Activated CD4-positive, alpha-beta memory T cell treated with anti-CD3 and anti-CD28 coated beads for 36 hours (primary cell): Measurements from ENCODE around the gene SH3RF3. TPM values are rescaled to one million over a fixed set of nuclear protein-coding genes. Genes with fewer than 3 reads are reported as not detected.
A peak's percentile ranks its signal among the peaks of the same experiment; 100 is the strongest.

Experiments used
- CTCF ChIA-PET: fragments of 350-600 bp; sonication (Branson Sonifier 250); formaldehyde crosslinking; loops from one replicate; lab custom pipeline; 2021; ENCODE audit warnings: antibody characterized with exemption, inconsistent platforms; lab: Charles Lee
- POLR2A ChIA-PET: fragments of 350-600 bp; sonication (Branson Sonifier 250); formaldehyde crosslinking; loops from one replicate; lab custom pipeline; 2021; ENCODE audit warnings: antibody characterized with exemption; lab: Charles Lee
- DNase-seq: peaks from one replicate; pipeline ENCODE4 v3.0.0-alpha.2; 2020
- H3K27ac Mint-ChIP-seq: one replicate; pipeline ENCODE4 v1.8.0; 2021; ENCODE audit warnings: mixed read lengths
- H3K27me3 Mint-ChIP-seq: one replicate; pipeline ENCODE4 v1.8.0; 2021; ENCODE audit warnings: mixed read lengths
- H3K36me3 Mint-ChIP-seq: one replicate; pipeline ENCODE4 v1.8.0; 2021; ENCODE audit warnings: mixed read lengths
- H3K4me1 Mint-ChIP-seq: one replicate; pipeline ENCODE4 v1.8.0; 2021; ENCODE audit warnings: low read depth, mixed read lengths
- H3K4me3 Mint-ChIP-seq: one replicate; pipeline ENCODE4 v1.8.0; 2021; ENCODE audit warnings: mild to moderate bottlenecking, mixed read lengths
- H3K9me3 Mint-ChIP-seq: one replicate; pipeline ENCODE4 v1.8.0; 2021; ENCODE audit warnings: mixed read lengths
- intact Hi-C: fragments of 100-400 bp; cut with micrococcal nuclease; formaldehyde crosslinking; loops from one replicate; pipeline ENCODE4 v1.15.1; 2023
- total RNA-seq, 2 experiments: library from RNA; stranded (reverse); gene quantifications; one replicate each; pipeline ENCODE4 v1.2.3, GENCODE V29; 2021

Gene SH3RF3
- total RNA-seq, 2 experiments from 2014 or later, result 0.33 to 0.34 TPM

DNA sequence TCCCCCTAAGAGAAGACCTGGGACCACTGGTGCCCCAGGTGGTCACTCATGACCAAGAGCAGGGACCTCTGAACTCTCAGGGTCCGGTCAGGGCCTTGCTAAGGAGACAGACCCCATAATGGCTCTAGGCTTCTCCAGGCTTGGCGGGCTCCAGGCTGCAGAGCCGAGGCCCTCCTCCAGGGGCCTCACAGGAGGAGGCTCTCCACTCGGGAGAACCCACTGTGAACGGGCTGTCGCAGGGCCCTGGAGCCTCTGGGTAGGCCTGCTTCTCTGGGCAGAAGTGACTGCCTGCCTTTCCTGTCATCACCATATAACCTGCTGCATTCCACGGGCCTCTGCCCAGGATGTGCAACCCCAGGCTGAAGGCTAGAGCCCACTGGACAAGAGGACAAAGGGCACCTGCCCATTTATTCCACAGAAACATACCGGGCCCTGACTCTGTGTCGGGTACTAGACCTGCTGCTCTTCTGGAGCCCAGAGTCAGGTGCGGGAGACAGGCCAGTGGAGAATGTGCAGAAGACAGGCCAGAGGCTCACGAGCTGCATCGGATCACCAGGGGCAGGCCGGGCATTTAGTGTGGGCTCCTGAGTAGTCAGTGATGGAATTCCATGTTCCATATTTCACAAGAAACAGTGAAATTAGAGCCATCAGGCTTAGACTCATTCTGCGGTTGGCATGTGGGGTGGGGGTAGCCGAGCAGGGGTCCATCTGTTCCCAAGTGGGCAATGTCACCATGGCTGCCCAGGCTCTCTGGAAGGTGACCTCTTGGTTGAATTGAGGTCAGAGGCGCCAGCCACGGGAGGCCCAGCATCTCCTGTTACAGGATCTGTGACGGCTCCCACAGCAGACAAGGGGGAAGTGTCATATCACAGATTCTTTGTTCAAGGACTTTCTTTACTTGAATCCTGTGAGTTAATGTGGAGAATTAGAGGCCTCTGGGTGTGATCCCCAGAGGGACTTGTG, 220.8 kb downstream of the SH3RF3 start:
- Mint-ChIP-seq H3K9me3 (no peaks in the 10 kb centered on the region), H3K4me1 (peaks cover 29% of the 10 kb centered on the region), H3K36me3 (no peaks in the 10 kb centered on the region), H3K27me3 (no peaks in the 10 kb centered on the region), H3K4me3 (no peak overlapping the region), H3K27ac (no peak overlapping the region)
- ChIA-PET CTCF (no interaction called here), POLR2A (no interaction called here)
- intact Hi-C loops, result loop anchor here (2.0 to 5.0 kb wide), 4 partner anchors 17 to 222 kb away; partner anchors contain the start of gene SH3RF3
- no peak for DNase-seq

DNA sequence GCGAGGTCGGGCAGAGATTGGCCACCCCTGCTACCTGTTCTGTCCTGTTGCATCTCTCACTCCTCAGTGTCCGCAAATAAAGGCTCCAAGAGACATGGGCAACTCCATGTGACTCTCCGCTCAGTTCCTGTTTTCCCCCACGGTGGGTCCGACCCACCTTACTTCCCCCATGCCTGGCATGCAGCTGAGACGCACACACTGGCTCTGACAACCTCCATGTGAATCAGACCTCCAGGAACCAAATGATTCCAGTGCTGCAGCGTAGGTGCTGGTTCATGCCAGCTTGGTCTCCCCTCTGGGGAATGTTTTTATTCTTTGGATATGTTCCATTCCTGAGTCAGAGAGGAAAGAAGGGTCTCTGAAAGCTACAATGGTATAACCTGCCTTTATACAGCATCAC, 221.5 kb downstream of the SH3RF3 start:
- H3K27ac Mint-ChIP-seq, result no peak overlapping the region
- peaks cover 29% of the 10 kb centered on the region for H3K4me1 Mint-ChIP-seq
- no peaks in the 10 kb centered on the region for H3K9me3 Mint-ChIP-seq
- DNase-seq, result no peak
- no peaks in the 10 kb centered on the region for H3K27me3 Mint-ChIP-seq
- POLR2A ChIA-PET, result no interaction called here
- intact Hi-C loops, result no loop called here
- CTCF ChIA-PET, result no interaction called here
- H3K4me3 Mint-ChIP-seq, result no peak overlapping the region
- no peaks in the 10 kb centered on the region for H3K36me3 Mint-ChIP-seq

DNA sequence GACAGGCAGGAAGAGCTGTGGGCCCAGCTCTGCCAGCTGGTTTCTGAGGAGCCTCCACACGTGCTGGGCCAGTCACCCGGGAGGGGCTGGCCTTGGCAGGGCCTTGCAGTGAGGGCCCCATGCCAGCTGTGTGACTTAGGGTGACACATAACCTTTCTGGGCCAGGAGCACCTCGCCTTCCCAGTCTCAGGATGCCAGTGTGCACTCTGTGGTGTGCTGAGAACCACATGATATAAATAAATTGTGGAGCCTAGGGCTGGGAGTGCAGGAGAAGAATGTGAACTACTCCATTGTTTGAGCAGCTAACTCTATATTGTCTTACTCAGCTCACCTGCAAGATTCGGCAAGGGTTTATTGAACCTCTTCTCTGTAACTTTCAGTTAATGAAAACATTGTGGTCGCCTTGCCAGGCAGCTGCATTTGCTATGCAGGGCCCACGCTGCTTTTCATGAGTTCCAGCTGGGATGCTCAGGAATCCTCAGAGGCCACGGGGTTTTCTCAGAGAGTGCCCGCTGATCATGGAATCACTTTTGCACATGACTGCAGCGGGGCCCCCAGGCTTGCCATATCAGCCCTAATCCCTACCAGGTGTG, 222.3 kb downstream of the SH3RF3 start:
- peak; percentile 24 for DNase-seq
- Mint-ChIP-seq H3K9me3 (no peaks in the 10 kb centered on the region), H3K4me3 (no peak overlapping the region), H3K27ac (no peak overlapping the region), H3K27me3 (no peaks in the 10 kb centered on the region), H3K4me1 (peaks cover 29% of the 10 kb centered on the region), H3K36me3 (no peaks in the 10 kb centered on the region)
- intact Hi-C loops, result no loop called here
- CTCF ChIA-PET, result interaction anchor here (1.2 kb wide), 1 partner anchor 34 kb away, joined by 3 read pairs; no protein-coding TSS in a partner anchor
- POLR2A ChIA-PET, result no interaction called here

DNA sequence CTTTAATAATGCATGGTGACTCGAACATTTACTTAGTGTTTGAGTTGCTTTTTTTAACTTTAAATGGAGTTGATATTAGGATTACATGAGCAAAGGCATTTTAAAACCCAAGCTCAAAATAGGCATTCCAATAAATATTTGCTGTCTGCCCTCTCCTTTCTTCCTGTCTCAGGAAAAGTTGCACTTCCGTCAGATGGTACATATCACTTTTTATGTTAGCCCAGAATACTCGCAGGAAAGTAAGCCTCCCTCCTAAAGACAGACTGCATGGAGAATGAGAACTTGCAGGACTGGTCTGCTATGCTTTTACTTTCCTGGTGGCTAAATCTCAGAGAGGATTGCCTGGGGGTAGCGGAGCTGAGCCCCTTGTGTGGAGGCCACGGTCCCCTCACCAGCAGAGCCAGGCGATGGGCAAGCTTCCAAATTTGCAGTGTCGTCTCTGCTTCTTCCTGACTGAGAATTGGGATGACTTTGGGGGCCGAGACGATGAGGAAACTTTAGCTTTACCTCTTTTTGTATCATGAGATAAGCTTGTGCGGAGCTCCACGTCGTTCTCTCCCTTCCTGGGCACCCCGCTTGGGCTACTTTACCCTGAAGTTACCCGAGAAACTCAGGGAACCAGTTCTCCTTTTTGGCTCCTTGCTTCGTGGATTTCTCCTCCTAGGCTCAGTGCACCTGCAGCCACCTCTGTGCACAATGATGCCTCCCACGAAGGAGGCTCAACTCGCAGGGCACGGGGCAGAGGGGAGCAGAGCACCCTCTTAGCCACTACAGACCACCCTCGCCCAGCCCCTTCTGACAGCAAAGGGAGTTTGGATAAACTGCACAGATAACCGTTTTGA, 223.3 kb downstream of the SH3RF3 start:
- H3K27me3 Mint-ChIP-seq, result no peaks in the 10 kb centered on the region
- intact Hi-C loops, result no loop called here
- no peak for DNase-seq
- no peaks in the 10 kb centered on the region for H3K36me3 Mint-ChIP-seq
- no peaks in the 10 kb centered on the region for H3K9me3 Mint-ChIP-seq
- H3K4me1 Mint-ChIP-seq, result peaks cover 29% of the 10 kb centered on the region
- H3K4me3 Mint-ChIP-seq, result no peak overlapping the region
- H3K27ac Mint-ChIP-seq, result no peak overlapping the region
- ChIA-PET CTCF (interaction anchor here (1.2 kb wide), 1 partner anchor 33 kb away, joined by 3 read pairs; no protein-coding TSS in a partner anchor), POLR2A (no interaction called here)

DNA sequence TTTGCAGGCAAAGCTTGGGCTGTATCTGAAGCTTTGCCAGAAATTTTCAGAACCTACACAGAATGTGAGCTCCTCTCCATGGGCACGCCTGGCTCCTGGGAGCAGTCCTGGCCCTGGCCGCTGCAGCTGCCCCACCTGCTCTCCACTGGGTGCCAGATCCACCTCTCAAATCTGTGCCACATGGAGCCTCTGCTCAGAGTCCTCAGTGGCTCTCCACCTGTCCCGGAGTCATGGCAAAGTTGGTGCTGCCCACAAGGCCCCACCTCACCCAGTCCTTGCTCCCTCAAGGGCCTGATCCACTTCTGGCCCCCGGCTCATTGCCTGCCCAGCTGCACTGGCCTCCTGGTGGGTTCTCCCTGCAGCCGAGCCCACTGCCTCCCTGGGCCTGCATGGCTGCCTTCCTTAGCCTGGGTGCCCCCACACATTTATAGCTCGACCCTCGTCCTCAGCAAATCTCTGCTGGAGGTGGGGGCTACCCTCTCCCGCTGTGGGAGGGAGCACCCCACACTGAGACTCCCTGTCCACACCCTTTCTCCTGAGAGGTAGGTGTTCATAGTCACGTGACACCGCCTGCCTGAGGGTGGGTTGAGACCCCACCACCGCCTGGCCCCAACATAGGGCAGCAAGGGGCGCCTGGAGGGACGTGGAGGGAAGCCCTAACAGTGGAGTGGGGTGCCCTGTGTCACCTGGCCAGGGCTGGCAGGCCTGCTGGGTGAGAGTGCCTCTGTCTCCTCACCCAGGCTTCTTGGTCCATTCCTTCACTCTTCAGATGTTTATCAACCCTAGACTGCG, 224.1 kb downstream of the SH3RF3 start:
- Mint-ChIP-seq H3K4me3 (no peak overlapping the region), H3K9me3 (peaks cover 3% of the 10 kb centered on the region), H3K36me3 (no peaks in the 10 kb centered on the region), H3K27me3 (no peaks in the 10 kb centered on the region), H3K27ac (no peak overlapping the region), H3K4me1 (peaks cover 27% of the 10 kb centered on the region)
- POLR2A ChIA-PET, result no interaction called here
- CTCF ChIA-PET, result no interaction called here
- no peak for DNase-seq
- intact Hi-C loops, result no loop called here

DNA sequence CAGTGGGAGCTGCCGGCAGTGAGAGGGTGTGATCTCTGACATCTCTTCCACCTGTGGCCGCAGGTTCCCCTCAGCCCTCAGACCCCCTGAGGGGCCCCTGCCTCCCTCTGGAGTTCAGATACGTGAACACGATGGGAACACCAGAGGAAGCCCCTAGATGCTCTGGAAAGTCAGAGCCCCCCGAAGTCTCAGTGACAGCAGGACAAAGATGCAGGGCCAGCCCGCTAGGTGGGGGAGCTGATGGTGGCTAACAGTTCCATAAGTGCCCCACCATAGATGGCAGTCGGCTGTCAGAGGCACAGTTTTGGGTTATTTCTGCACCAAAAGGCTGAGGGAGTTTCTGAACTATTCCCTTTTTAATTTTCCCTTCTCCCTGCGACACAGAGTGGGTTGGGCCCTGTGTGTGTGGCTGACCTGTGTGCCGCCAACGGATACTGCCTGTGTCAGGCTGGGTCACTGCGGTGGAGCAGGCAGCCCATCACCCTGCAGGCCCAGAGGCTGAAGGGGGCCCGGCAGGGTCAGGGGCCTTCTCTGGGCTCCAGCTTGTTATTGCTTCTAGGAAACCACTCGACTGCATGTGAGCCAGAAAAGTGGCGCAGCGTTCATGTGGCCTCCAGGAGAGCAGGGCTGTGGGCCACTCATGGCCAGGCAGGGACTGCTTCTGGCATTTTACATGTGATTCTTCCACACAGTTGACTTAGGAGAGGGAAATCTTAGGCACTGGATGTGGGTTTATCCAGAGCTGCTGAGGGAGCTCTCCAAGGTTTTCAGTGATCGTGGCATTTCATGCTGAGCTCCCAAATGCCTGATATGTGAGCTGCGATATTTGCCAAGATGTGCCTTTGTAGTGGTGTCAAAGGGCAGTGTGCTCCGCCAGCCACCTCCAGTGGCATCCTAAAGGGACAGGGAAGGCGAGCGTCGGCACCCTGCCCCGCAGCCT, 225.1 kb downstream of the SH3RF3 start:
- Mint-ChIP-seq H3K27ac (no peak overlapping the region), H3K27me3 (peaks cover 2% of the 10 kb centered on the region), H3K36me3 (no peaks in the 10 kb centered on the region), H3K4me1 (peaks cover 17% of the 10 kb centered on the region), H3K4me3 (no peak overlapping the region), H3K9me3 (peaks cover 11% of the 10 kb centered on the region)
- ChIA-PET POLR2A (no interaction called here), CTCF (no interaction called here)
- intact Hi-C loops, result no loop called here
- no peak for DNase-seq

DNA sequence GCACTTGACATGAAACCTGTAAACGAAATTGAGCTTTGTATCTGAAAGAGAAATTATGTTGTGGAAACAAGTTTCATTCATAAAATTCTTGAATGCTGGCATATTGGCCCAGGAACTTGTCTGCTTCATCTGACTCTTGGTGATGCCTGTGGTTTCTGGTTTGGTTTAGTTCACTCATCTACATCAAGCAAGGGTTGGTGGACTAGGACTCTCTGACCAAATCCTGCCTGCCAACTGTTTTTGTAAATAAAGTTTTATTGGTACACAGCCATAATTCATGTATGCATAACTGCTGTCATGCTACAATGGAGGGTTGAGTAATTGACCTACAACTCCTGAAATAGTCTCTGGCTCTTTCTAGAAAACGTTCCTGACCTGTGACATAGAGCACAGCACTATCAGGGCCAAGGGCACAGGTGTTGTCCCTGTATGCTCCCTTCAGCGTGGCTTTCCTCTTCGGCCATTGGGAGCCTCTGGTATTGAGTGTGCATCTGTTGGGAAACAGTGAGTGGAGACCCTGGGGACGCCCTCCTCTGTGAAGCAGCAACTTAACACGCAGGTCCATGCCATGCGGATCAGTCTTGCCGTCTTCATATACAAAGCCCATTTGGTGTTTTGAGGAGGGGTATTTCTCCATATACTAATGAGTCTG, 226.3 kb downstream of the SH3RF3 start:
- Mint-ChIP-seq H3K36me3 (no peaks in the 10 kb centered on the region), H3K27me3 (peaks cover 2% of the 10 kb centered on the region), H3K4me1 (peaks cover 8% of the 10 kb centered on the region), H3K27ac (no peak overlapping the region), H3K9me3 (peaks cover 13% of the 10 kb centered on the region), H3K4me3 (no peak overlapping the region)
- CTCF ChIA-PET, result no interaction called here
- intact Hi-C loops, result no loop called here
- POLR2A ChIA-PET, result no interaction called here
- DNase-seq, result no peak

DNA sequence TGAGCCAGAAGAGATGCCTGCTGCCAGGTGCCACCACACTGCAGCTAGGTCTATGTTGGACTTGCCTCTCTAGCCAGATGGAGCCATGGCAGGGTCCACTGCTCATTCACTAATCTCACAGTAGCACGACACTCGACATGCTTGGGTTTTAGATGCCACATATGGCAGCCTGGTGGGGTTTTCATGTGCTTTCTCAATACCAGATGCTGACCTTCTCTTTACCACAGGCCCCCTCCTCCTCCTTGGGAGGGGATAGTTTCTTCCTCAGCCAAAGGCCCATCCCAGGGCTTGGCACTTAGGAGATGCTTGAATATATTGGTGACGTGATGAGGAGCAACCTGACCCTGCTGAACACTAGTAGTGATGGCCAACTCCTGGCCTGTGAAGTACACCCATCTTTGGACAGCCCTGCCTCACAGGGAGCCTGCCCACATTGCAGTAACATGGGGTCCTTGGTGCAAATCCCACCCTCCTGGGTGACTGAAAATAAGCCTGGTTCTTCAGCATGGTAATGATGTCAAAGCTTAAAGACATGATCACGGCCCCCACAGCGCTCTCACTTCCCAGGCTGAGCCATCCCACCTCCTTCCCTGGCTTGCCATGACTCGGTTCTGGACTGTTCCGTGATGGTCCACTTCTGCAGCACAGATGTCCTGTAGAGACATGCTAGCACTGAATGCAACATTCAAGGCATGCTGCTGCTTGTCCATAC, 227.5 kb downstream of the SH3RF3 start:
- intact Hi-C loops, result no loop called here
- H3K4me1 Mint-ChIP-seq, result peaks cover 2% of the 10 kb centered on the region
- CTCF ChIA-PET, result no interaction called here
- DNase-seq, result no peak
- H3K27ac Mint-ChIP-seq, result no peak overlapping the region
- H3K27me3 Mint-ChIP-seq, result peaks cover 2% of the 10 kb centered on the region
- POLR2A ChIA-PET, result no interaction called here
- peaks cover 16% of the 10 kb centered on the region for H3K9me3 Mint-ChIP-seq
- H3K36me3 Mint-ChIP-seq, result no peaks in the 10 kb centered on the region
- no peak overlapping the region for H3K4me3 Mint-ChIP-seq

DNA sequence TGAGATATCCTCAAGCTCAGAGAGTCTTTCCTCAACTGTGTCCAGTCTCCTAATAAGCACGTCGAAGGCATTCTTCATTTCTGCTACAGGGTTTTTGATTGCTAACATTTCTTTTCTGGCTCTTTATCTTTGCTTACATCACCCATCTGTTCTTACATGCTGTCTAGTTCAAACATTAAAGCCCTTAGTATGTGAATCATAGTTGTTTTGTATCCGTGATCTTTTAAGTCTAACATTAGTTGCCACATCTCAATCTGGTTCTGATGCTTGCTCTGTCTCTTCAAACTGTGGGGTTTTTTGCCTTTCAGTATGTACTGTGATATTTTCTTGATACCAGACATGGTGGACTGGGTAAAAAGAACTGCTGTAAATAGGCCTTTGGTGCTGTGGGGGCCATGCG, 235.2 kb downstream of the SH3RF3 start:
- H3K4me3 Mint-ChIP-seq, result no peak overlapping the region
- intact Hi-C loops, result no loop called here

DNA sequence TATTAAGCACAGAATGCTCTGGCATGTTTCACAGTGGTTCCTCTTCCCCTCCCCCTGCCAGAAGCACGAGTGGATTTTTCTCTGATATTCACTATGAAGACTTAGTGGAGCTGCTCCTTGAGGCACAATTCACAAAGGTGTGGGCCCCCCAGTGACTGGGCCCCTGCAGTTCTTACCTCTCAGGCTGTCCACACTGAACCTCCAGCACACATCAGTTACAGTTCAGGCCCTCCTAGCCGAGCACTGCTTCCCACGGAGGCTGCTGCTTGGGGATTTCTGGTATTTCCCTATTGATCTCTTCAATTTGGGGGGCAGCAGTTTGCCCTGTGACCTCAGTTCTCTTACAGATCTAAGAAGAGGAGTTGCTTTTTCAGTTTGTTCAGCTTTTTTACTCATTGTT, 236.1 kb downstream of the SH3RF3 start:
- H3K4me1 Mint-ChIP-seq, result no peaks in the 10 kb centered on the region
- H3K27me3 Mint-ChIP-seq, result peaks cover 9% of the 10 kb centered on the region
- CTCF ChIA-PET, result no interaction called here
- POLR2A ChIA-PET, result no interaction called here
- H3K4me3 Mint-ChIP-seq, result no peak overlapping the region
- H3K36me3 Mint-ChIP-seq, result no peaks in the 10 kb centered on the region
- intact Hi-C loops, result no loop called here
- DNase-seq, result no peak
- H3K27ac Mint-ChIP-seq, result no peak overlapping the region
- H3K9me3 Mint-ChIP-seq, result peaks cover 4% of the 10 kb centered on the region

More for the DNA sequence above, 235.2 kb downstream of the SH3RF3 start:
- peaks cover 9% of the 10 kb centered on the region for H3K27me3 Mint-ChIP-seq
- ChIA-PET POLR2A (no interaction called here), CTCF (no interaction called here)
- no peaks in the 10 kb centered on the region for H3K4me1 Mint-ChIP-seq
- H3K36me3 Mint-ChIP-seq, result no peaks in the 10 kb centered on the region
- no peak overlapping the region for H3K27ac Mint-ChIP-seq
- H3K9me3 Mint-ChIP-seq, result peaks cover 4% of the 10 kb centered on the region
- DNase-seq, result no peak
